ENCODE measurements around the gene RASGRF1.

- TF ChIP-seq EZH2phosphoT487 (IDR thresholded peaks at IDR 0.05; ENCODE audit: borderline replicate concordance) (no peak), CTCF (conservative IDR thresholded peaks at IDR 0.05; ENCODE audit: low read length) (no peak)
Measured at GRCh38 chr15:78922527-78922926, 168.1 kb downstream of the RASGRF1 start.
